GM20000 (cell line): Measurements from ENCODE around the gene ETS2.

Experiments
- DNase-seq: peaks from one replicate; pipeline ENCODE4 v3.0.0; 2012; ENCODE audit warnings: low spot score
- CTCF ChIP-seq: IDR thresholded peaks from 2 replicates; pipeline ENCODE4 v1.5.1; 2012; ENCODE audit warnings: mild to moderate bottlenecking, control low read depth; ENCODE audit errors: extremely low read depth, missing control alignments

The ETS2 gene

GRCh38 chr21:38784458-38785266 lies 21.1 kb upstream of the ETS2 start:
- no peak for TF ChIP-seq CTCF

GRCh38 chr21:38785483-38785882 lies 20.2 kb upstream of the ETS2 start:
- TF ChIP-seq CTCF: no peak
- DNase-seq: no peak

More at GRCh38 chr21:38784458-38785266, 21.1 kb upstream of the ETS2 start:
- DNase-seq: no peak

GRCh38 chr21:38787016-38787415 lies 18.7 kb upstream of the ETS2 start:
- DNase-seq: no peak
- TF ChIP-seq CTCF: no peak

GRCh38 chr21:38787461-38788274 lies 18.1 kb upstream of the ETS2 start:
- TF ChIP-seq CTCF: no peak
- no peak for DNase-seq

GRCh38 chr21:38788275-38788905 lies 17.3 kb upstream of the ETS2 start:
- no peak for TF ChIP-seq CTCF
- no peak for DNase-seq

- TF ChIP-seq CTCF: no peak
- DNase-seq: no peak
Observed at GRCh38 chr21:38789275-38789674, 16.5 kb upstream of the ETS2 start.

GRCh38 chr21:38790059-38790458 lies 15.7 kb upstream of the ETS2 start:
- no peak for TF ChIP-seq CTCF
- no peak for DNase-seq
